HepG2 (cell line): ENCODE measurements around the gene HK2. TPM values are rescaled to one million over a fixed set of nuclear protein-coding genes. Genes with fewer than 3 reads are reported as not detected.

ENCODE experiments used
- ATAC-seq: fragments of 200-7000 bp; cut with Tn5 transposase; 3 replicates; pipeline ENCODE4 v1.9.1; 2020; ENCODE audit warnings: mild to moderate bottlenecking, moderate library complexity
- BruUV-seq: library from RNA; stranded (reverse); fragments of 400-500 nt; replicated peaks from 2 replicates; lab custom pipeline; 2021; lab: Mats Ljungman, UMichigan
- CTCF ChIA-PET: fragments of 300-600 bp; formaldehyde crosslinking; extraction: SDS; loops from one replicate; lab custom pipeline; 2021; ENCODE audit warnings: low total read pairs, inconsistent platforms, low intra/inter-chr PET ratio; lab: Yijun Ruan, JAX
- POLR2A ChIA-PET: fragments of 350-600 bp; sonication (Branson Sonifier 250); formaldehyde crosslinking; loops from one replicate; lab custom pipeline; 2020; ENCODE audit warnings: antibody characterized with exemption, inconsistent platforms; lab: Yijun Ruan, JAX
- DNase-seq: peaks from one replicate; pipeline ENCODE4 v3.0.0-alpha.2; 2015; ENCODE audit warnings: low spot score
- FAIRE-seq: peaks from 3 replicates; lab custom pipeline; 2011; peaks lifted over from hg19 to GRCh38; lab: Jason Lieb, UNC
- H2AFZ ChIP-seq: one replicate; pipeline ENCODE4 v1.6.1; 2011; ENCODE audit warnings: low read length, inconsistent platforms
- H3K27ac ChIP-seq: fragments of 300-600 bp; 3 replicates; pipeline ENCODE4 v1.8.0; 2011; ENCODE audit warnings: mixed run types, mild to moderate bottlenecking, mixed read lengths, low read length, inconsistent platforms; ENCODE audit not compliant: insufficient read depth; ENCODE audit errors: extremely low read length
- H3K27me3 ChIP-seq, 2 experiments: fragments of 200-600 bp in 1 of 2; 2 replicates in 1 of 2; 3 replicates in 1 of 2; pipeline versions ENCODE4 v1.6.0 to v1.8.0; 2011; ENCODE audit warnings: low read length in 2 of 2, mild to moderate bottlenecking in 2 of 2, moderate library complexity in 2 of 2, inconsistent platforms in 1 of 2; ENCODE audit not compliant: insufficient read depth in 2 of 2, control insufficient read depth in 1 of 2
- H3K36me3 ChIP-seq, 2 experiments: fragments of 200-600 bp in 1 of 2; replicated peaks in 1 of 2; 2 replicates in 1 of 2; 3 replicates in 1 of 2; pipeline versions ENCODE4 v1.5.1 to v1.8.0; 2011; ENCODE audit warnings: low read length in 2 of 2, inconsistent platforms in 1 of 2; ENCODE audit not compliant: insufficient read depth in 2 of 2, control insufficient read depth in 1 of 2
- H3K4me1 ChIP-seq: 2 replicates; pipeline ENCODE4 v1.5.1; 2012; ENCODE audit warnings: low read length, inconsistent platforms; ENCODE audit not compliant: insufficient read depth
- H3K4me2 ChIP-seq: 2 replicates; pipeline ENCODE4 v1.6.0; 2011; ENCODE audit warnings: low read depth, low read length, inconsistent platforms
- H3K4me3 ChIP-seq, 3 experiments: fragments of 200-600 bp in 1 of 3; sonication (generic), shearing (Covaris generic) in 1 of 3; replicated peaks in 1 of 3; 2 replicates each; pipeline ENCODE4 v1.5.1; 2011 to 2016; ENCODE audit warnings: low read length in 3 of 3, inconsistent platforms in 2 of 3, low read depth in 2 of 3, mild to moderate bottlenecking in 2 of 3, control low read depth in 1 of 3, mixed read lengths in 1 of 3; ENCODE audit not compliant: insufficient read depth in 1 of 3
- H3K79me2 ChIP-seq: one replicate; pipeline ENCODE4 v1.6.1; 2011; ENCODE audit warnings: low read length, inconsistent platforms; ENCODE audit not compliant: insufficient read depth
- H3K9ac ChIP-seq: 2 replicates; pipeline ENCODE4 v1.6.0; 2011; ENCODE audit warnings: mild to moderate bottlenecking, low read depth, low read length, inconsistent platforms; ENCODE audit not compliant: insufficient read depth
- H3K9me3 ChIP-seq: 2 replicates; pipeline ENCODE4 v1.5.1; 2012; ENCODE audit warnings: mild to moderate bottlenecking, low read length
- H4K20me1 ChIP-seq: 2 replicates; pipeline ENCODE4 v1.6.0; 2011; ENCODE audit warnings: inconsistent platforms, mild to moderate bottlenecking, low read length, moderate library complexity; ENCODE audit not compliant: insufficient read depth
- AGO1 ChIP-seq: fragments of 200-400 bp; formaldehyde crosslinking; IDR thresholded peaks from 2 replicates; pipeline ENCODE4 v1.6.1; 2017; ENCODE audit warnings: mild to moderate bottlenecking, low read depth, low read length, moderate library complexity; ENCODE audit not compliant: poor library complexity, severe bottlenecking
- CEBPG ChIP-seq: IDR thresholded peaks from 2 replicates; pipeline ENCODE4 v1.6.1; 2016
- FIP1L1 ChIP-seq: fragments of 200-400 bp; formaldehyde crosslinking; IDR thresholded peaks from 2 replicates; pipeline ENCODE4 v1.6.1; 2018; ENCODE audit warnings: low read depth, mild to moderate bottlenecking, low read length, moderate library complexity, borderline replicate concordance; ENCODE audit not compliant: insufficient read depth
- MAFG ChIP-seq: sonication (generic); formaldehyde crosslinking; IDR thresholded peaks from 2 replicates; pipeline ENCODE4 v1.5.1; 2020; ENCODE audit warnings: mild to moderate bottlenecking, missing genetic modification reagents
- PITX1 ChIP-seq: sonication (generic); formaldehyde crosslinking; IDR thresholded peaks from 2 replicates; pipeline ENCODE4 v1.5.1; 2020; ENCODE audit warnings: mild to moderate bottlenecking, missing genetic modification reagents
- TGIF2 ChIP-seq: IDR thresholded peaks from 2 replicates; pipeline ENCODE4 v1.6.1; 2016; ENCODE audit warnings: control low read depth, missing compliant biosample characterization
- ZEB1 ChIP-seq: IDR thresholded peaks from 2 replicates; pipeline ENCODE4 v1.6.1; 2012; ENCODE audit warnings: mild to moderate bottlenecking, low read depth, inconsistent platforms; ENCODE audit not compliant: insufficient replicate concordance
- ZNF766 ChIP-seq: sonication (generic); formaldehyde crosslinking; IDR thresholded peaks from 2 replicates; pipeline ENCODE4 v1.5.0; 2020; ENCODE audit warnings: missing genetic modification reagents, borderline replicate concordance
- in situ Hi-C: cut with HindIII; loops from 2 replicates; pipeline ENCODE4 v1.10.0; 2017; ENCODE audit warnings: low pct_unique_long_range_greater_than_20kb; ENCODE audit not compliant: extremely low pct_ligation_motif_present
- intact Hi-C: fragments of 100-400 bp; cut with micrococcal nuclease; formaldehyde crosslinking; loops from one replicate; pipeline ENCODE4 v1.10.0; 2022; ENCODE audit not compliant: unreplicated experiment
- polyA plus RNA-seq, 8 experiments: library from polyadenylated mRNA; depleted of rRNA in 3 of 8; stranded (reverse) in 7 of 8; unstranded in 1 of 8; fragments of >200 nt; fragmentation: Illumina TruSeq in 4 of 8; extraction: Trizol in 4 of 8; gene quantifications; 2 replicates each; pipeline versions ENCODE4 v1.2.1 to v1.2.3, GENCODE V29; 2011 to 2016; ENCODE audit warnings: low read depth in 4 of 8, missing spikeins in 1 of 8, mixed read lengths in 1 of 8; ENCODE audit not compliant: insufficient read depth in 1 of 8
- total RNA-seq, 5 experiments: library from RNA; depleted of rRNA; stranded (reverse); fragments of >200 nt; fragmentation: Illumina TruSeq; extraction: Trizol; gene quantifications; 2 replicates each; pipeline ENCODE4 v1.2.3, GENCODE V29; 2016; ENCODE audit warnings: low read depth in 1 of 5
- TF ChIP-seq, protein P1 (sequence below): sonication (generic); formaldehyde crosslinking; IDR thresholded peaks from 2 replicates; pipeline ENCODE4 v1.5.0; 2020; ENCODE audit warnings: missing genetic modification reagents
- TF ChIP-seq, protein P2 (sequence below): sonication (generic); formaldehyde crosslinking; IDR thresholded peaks from 2 replicates; pipeline ENCODE4 v1.5.0; 2020; ENCODE audit warnings: mild to moderate bottlenecking, missing genetic modification reagents, borderline replicate concordance
- TF ChIP-seq, protein P3 (sequence below): sonication (generic); formaldehyde crosslinking; IDR thresholded peaks from 2 replicates; pipeline ENCODE4 v1.4.0; 2020; ENCODE audit warnings: missing genetic modification reagents

The HK2 gene
- total and polyA plus RNA-seq, 2 of the 13 experiments (the other 11 are each of a cell fraction or from before 2014, with no cell fraction given): 13.2 to 101 TPM

DNA sequence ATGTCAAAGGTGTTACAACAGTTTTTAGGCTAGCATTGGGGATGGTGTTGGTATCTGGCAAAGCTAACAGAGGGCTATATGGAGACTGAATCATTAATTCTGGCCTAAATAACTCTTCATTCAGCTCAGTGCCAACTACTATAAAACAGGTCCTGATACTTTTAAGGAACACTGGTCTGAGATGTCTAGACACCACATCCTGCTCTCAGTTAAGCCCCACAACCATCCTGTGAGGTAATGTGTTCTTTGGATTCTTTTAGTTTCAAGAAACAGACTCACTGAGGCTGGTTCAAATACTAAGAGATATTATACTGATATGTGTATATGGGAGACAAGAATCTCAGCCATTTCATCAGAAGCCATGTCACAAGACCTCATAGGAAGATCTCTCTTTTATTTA, 14.2 kb upstream of the HK2 start:
- H3K27ac ChIP-seq: no peak overlapping the region
- no peak overlapping the region for H2AFZ ChIP-seq
- H3K27me3 ChIP-seq: no peaks in the 10 kb centered on the region
- H3K79me2 ChIP-seq: no peaks in the 10 kb centered on the region
- in situ Hi-C loops: no loop called here
- intact Hi-C loops: no loop called here
- H3K4me3 ChIP-seq: no peak overlapping the region
- DNase-seq (no peak), FAIRE-seq (no peak), ATAC-seq (no peak)
- peaks cover 71% of the 10 kb centered on the region for H3K4me1 ChIP-seq
- no peak overlapping the region for H3K4me2 ChIP-seq
- H3K9me3 ChIP-seq: no peaks in the 10 kb centered on the region
- no peak overlapping the region for H3K9ac ChIP-seq
- H4K20me1 ChIP-seq: no peaks in the 10 kb centered on the region
- ChIA-PET POLR2A (no interaction called here), CTCF (no interaction called here)
- no TSS peak for BruUV-seq
- no peak for TF ChIP-seq MAFG (CRISPR knock-in tag)
- no peak for TF ChIP-seq PITX1
- TF ChIP-seq CEBPG: no peak
- no peak for TF ChIP-seq FIP1L1
- TF ChIP-seq TGIF2 (CRISPR knock-in tag): no peak
- no peak for TF ChIP-seq AGO1
- TF ChIP-seq, protein P1, sequence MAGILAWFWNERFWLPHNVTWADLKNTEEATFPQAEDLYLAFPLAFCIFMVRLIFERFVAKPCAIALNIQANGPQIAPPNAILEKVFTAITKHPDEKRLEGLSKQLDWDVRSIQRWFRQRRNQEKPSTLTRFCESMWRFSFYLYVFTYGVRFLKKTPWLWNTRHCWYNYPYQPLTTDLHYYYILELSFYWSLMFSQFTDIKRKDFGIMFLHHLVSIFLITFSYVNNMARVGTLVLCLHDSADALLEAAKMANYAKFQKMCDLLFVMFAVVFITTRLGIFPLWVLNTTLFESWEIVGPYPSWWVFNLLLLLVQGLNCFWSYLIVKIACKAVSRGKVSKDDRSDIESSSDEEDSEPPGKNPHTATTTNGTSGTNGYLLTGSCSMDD (CRISPR knock-in tag): no peak
- no peak for TF ChIP-seq ZNF766 (CRISPR knock-in tag)
- TF ChIP-seq, protein P2, sequence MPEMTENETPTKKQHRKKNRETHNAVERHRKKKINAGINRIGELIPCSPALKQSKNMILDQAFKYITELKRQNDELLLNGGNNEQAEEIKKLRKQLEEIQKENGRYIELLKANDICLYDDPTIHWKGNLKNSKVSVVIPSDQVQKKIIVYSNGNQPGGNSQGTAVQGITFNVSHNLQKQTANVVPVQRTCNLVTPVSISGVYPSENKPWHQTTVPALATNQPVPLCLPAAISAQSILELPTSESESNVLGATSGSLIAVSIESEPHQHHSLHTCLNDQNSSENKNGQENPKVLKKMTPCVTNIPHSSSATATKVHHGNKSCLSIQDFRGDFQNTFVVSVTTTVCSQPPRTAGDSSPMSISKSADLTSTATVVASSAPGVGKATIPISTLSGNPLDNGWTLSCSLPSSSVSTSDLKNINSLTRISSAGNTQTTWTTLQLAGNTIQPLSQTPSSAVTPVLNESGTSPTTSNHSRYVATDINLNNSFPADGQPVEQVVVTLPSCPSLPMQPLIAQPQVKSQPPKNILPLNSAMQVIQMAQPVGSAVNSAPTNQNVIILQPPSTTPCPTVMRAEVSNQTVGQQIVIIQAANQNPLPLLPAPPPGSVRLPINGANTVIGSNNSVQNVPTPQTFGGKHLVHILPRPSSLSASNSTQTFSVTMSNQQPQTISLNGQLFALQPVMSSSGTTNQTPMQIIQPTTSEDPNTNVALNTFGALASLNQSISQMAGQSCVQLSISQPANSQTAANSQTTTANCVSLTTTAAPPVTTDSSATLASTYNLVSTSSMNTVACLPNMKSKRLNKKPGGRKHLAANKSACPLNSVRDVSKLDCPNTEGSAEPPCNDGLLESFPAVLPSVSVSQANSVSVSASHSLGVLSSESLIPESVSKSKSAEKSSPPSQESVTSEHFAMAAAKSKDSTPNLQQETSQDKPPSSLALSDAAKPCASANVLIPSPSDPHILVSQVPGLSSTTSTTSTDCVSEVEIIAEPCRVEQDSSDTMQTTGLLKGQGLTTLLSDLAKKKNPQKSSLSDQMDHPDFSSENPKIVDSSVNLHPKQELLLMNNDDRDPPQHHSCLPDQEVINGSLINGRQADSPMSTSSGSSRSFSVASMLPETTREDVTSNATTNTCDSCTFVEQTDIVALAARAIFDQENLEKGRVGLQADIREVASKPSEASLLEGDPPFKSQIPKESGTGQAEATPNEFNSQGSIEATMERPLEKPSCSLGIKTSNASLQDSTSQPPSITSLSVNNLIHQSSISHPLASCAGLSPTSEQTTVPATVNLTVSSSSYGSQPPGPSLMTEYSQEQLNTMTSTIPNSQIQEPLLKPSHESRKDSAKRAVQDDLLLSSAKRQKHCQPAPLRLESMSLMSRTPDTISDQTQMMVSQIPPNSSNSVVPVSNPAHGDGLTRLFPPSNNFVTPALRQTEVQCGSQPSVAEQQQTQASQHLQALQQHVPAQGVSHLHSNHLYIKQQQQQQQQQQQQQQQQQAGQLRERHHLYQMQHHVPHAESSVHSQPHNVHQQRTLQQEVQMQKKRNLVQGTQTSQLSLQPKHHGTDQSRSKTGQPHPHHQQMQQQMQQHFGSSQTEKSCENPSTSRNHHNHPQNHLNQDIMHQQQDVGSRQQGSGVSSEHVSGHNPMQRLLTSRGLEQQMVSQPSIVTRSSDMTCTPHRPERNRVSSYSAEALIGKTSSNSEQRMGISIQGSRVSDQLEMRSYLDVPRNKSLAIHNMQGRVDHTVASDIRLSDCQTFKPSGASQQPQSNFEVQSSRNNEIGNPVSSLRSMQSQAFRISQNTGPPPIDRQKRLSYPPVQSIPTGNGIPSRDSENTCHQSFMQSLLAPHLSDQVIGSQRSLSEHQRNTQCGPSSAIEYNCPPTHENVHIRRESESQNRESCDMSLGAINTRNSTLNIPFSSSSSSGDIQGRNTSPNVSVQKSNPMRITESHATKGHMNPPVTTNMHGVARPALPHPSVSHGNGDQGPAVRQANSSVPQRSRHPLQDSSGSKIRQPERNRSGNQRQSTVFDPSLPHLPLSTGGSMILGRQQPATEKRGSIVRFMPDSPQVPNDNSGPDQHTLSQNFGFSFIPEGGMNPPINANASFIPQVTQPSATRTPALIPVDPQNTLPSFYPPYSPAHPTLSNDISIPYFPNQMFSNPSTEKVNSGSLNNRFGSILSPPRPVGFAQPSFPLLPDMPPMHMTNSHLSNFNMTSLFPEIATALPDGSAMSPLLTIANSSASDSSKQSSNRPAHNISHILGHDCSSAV (CRISPR knock-in tag): no peak
- TF ChIP-seq ZEB1: no peak
- TF ChIP-seq, protein P3, sequence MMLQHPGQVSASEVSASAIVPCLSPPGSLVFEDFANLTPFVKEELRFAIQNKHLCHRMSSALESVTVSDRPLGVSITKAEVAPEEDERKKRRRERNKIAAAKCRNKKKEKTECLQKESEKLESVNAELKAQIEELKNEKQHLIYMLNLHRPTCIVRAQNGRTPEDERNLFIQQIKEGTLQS (CRISPR knock-in tag): no peak
- H3K36me3 ChIP-seq: no peaks in the 10 kb centered on the region
